ENCODE results near the gene SCNN1B.

The SCNN1B gene

GRCh38 chr16:23333831-23334456, 31.8 kb downstream of the SCNN1B start:
- H3K4me3 ChIP-seq (ENCODE audit: low read depth, low read length), result no peak overlapping the region
- TF ChIP-seq, protein P1, sequence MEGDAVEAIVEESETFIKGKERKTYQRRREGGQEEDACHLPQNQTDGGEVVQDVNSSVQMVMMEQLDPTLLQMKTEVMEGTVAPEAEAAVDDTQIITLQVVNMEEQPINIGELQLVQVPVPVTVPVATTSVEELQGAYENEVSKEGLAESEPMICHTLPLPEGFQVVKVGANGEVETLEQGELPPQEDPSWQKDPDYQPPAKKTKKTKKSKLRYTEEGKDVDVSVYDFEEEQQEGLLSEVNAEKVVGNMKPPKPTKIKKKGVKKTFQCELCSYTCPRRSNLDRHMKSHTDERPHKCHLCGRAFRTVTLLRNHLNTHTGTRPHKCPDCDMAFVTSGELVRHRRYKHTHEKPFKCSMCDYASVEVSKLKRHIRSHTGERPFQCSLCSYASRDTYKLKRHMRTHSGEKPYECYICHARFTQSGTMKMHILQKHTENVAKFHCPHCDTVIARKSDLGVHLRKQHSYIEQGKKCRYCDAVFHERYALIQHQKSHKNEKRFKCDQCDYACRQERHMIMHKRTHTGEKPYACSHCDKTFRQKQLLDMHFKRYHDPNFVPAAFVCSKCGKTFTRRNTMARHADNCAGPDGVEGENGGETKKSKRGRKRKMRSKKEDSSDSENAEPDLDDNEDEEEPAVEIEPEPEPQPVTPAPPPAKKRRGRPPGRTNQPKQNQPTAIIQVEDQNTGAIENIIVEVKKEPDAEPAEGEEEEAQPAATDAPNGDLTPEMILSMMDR (IDR thresholded peaks at IDR 0.05; ENCODE audit: low read depth, low read length), result no peak

DNA sequence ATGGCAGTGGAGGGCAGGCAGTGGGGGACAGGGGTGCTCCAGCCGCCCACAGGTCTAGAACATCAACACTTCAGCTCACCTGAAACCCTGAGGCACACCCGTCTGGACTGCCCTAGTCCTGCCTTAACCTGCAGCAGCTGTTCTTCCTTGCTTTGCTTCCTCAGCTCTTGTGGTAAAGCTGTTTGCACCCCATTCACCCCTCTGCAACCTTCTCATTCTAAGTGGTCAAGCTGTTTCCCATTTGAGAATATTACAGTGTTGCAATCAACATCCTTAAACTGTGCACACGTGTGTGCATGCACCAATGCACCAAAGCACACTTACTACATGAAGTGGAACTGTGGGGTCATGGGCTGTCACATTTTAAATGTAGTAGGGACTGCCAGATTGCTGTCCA, 32.4 kb downstream of the SCNN1B start:
- TF ChIP-seq, protein P1 (IDR thresholded peaks at IDR 0.05; ENCODE audit: low read depth, low read length), result no peak

DNA sequence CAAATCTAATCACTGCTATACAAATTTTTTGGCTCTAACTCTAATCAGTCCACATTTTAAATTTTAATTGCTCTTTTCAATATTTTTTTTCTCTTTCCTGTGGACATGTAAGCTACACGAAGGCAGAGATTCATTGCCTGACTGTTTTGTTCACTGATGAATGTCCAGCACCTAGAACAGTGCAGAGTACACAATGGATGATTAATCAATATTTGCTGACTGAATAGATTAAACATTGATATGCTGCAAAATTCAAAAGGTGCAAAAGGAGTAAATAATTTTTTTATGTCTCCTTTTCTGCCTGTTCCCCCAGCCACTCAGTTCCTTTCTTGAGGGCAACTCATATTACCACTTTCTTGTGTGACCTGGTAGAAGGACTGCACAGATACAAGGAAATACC, 32.8 kb downstream of the SCNN1B start:
- TF ChIP-seq, protein P1 (IDR thresholded peaks at IDR 0.05; ENCODE audit: low read depth, low read length), result no peak
- no peak overlapping the region for H3K4me3 ChIP-seq (ENCODE audit: low read depth, low read length)

More for the DNA sequence above, 32.4 kb downstream of the SCNN1B start:
- H3K4me3 ChIP-seq (ENCODE audit: low read depth, low read length), result no peak overlapping the region

DNA sequence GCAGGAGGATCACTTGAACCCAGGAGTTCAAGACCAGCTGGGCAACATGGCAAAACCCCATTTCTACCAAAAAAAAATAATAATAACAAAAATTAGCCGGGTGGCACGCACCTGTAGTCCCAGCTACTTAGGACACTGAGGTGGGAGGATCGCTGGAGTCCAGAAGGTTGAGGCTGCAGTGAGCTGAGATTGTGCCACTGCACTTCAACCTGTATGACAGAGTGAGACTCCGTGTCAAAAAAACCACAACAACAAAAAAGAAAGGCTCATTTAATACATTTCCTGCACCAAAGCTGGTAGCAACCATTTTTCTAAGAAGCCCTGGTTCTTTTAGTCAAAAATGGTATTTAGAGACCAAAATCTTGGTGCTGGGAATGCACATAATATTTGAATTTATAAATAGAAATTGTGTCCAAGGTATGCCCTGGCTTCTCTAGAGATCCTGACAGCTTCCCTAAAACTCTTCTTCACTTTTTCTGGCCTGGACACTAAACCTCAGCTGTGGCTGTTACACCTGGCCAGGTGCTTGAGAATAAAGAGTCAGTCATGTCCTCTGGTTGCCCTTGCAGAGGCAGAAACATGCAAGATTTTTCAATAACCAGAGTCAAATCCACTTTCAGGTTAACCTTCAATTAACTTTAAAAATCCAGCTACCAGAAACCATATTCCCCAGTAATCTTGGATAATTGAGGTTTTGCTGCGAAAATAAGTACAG, 35.9 kb downstream of the SCNN1B start:
- TF ChIP-seq, protein P1 (IDR thresholded peaks at IDR 0.05; ENCODE audit: low read depth, low read length), result no peak
- no peak overlapping the region for H3K4me3 ChIP-seq (ENCODE audit: low read depth, low read length)

- H3K4me3 ChIP-seq (ENCODE audit: low read depth, low read length), result no peak overlapping the region
- TF ChIP-seq, protein P1 (IDR thresholded peaks at IDR 0.05; ENCODE audit: low read depth, low read length), result no peak
Measured at GRCh38 chr16:23339787-23340186, 37.7 kb downstream of the SCNN1B start.

DNA sequence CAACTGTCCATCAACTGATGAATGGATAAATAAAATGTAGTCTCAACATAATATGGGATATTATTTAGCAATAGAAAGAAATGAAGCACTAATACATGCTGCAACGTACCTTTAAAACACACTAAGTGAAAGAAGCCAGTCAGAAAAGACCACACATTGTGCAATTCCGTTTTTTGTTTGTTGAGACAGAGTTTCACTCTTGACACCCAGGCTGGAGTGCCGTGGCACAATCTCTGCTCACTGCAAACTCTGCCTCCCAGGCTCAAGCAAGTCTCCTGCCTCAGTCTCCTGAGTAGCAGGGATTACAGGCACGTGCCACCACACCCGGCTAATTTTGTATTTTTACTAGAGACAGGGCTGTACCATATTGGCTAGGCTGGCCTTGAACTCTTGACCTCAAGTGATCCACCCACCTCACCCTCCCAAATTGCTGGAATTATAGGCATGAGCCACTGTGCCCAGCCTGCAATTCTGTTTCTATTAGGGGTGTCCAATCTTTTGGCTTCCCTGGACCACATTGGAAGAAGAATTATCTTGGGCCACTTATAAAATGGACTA, 40.1 kb downstream of the SCNN1B start:
- H3K4me3 ChIP-seq (ENCODE audit: low read depth, low read length), result no peak overlapping the region
- TF ChIP-seq, protein P1 (IDR thresholded peaks at IDR 0.05; ENCODE audit: low read depth, low read length), result no peak
